GM12892 (cell line): Measurements from ENCODE around the gene LRRC1.

ENCODE experiments used
- DNase-seq: peaks from one replicate; pipeline ENCODE4 v3.0.0; 2011; ENCODE audit not compliant: insufficient read length
- FAIRE-seq: peaks from 2 replicates; lab custom pipeline; 2011; peaks lifted over from hg19 to GRCh38; lab: Jason Lieb, UNC
- POLR2A ChIP-seq: IDR thresholded peaks from 2 replicates; pipeline ENCODE4 v1.6.1; 2011; ENCODE audit warnings: low read depth, low read length, control low read depth
- POLR2AphosphoS5 ChIP-seq: IDR thresholded peaks from 2 replicates; pipeline ENCODE4 v1.6.1; 2011; ENCODE audit warnings: low read depth, low read length, control low read depth
- TAF1 ChIP-seq: IDR thresholded peaks from 2 replicates; pipeline ENCODE4 v1.6.1; 2011; ENCODE audit warnings: low read depth, mild to moderate bottlenecking, control low read depth, low read length, borderline replicate concordance

The LRRC1 gene

DNA sequence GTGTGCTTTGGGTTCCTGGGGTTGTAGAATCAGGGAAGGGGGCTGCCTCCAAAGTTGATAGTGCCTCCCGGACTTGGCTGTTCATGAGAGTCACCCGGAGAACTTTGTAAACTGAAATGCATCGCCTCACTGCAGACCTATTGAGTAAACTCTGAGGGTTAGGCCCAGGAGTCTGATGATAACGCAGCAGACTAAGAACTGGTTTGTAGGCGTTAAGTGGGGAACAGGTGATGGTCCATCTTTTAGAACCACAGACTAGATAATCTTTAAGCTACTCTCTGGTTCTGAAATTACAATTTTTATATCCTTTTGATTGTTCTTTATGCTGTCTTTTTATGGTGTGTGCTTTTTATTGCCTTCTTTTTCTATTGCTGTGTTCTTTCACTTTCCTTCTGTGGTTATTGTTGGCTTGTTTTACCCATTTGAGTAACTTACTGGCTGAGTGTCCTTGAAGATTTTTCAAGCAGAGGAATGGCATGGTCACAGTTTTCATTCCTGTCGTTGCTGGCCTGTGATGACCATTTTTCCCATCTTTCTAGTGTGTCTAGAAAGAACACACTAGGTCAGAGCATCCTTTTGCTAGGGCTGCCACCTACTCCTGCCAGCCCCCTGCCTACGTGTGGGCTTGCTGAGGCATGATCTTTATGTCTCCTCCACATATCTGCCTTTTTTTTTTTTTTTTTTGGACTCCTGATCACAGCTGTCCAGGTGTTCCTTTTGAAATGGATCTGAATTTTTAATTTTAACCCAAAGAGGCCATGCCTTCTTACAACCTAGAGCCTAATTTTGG, 30.9 kb downstream of the LRRC1 start:
- FAIRE-seq (no peak), DNase-seq (no peak)
- TF ChIP-seq TAF1: no peak
- no peak for TF ChIP-seq POLR2AphosphoS5
- no peak for TF ChIP-seq POLR2A

DNA sequence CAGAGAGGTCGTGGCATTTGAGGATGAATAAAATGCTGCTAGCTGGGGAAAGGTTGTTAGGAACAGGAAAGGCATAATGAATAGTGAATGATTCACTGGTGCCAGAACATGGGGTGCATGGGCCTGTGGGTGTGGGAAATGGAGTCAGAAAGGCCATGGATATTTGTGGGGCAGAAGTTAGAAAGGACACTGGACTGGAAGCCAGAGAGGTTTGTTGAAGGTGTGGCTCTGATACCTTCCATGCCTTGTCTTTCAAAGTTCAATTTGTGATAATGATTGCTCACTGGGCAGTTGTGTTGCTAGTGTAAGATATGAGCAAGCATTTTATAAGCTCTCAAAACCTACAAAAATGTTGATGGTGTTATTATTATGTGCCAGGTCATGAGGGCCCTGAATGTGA, 32.7 kb downstream of the LRRC1 start:
- no peak for TF ChIP-seq POLR2A
- TF ChIP-seq POLR2AphosphoS5: no peak
- no peak for TF ChIP-seq TAF1
- no peak for FAIRE-seq
- DNase-seq: no peak

DNA sequence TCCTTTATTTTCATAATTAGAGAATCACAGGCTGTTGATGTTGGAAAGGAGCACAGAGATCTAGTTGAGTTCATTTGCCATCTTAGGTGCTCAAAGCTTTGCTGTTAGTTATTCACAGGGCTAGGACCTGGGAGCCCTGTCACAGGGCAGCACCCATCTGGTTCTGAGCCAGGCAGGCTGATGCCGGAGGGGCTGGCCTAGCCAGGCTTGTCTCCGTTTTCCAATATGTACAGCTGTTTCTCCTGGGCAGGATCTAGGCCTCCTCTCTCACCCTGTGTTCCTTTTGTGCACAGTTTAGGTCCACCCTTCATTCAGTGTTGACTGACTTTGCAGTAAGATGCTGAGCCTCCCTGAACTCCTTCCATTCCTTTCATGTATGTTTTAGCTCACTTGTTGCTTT, 33.4 kb downstream of the LRRC1 start:
- DNase-seq (no peak), FAIRE-seq (no peak)
- TF ChIP-seq POLR2A: no peak
- no peak for TF ChIP-seq TAF1
- no peak for TF ChIP-seq POLR2AphosphoS5

DNA sequence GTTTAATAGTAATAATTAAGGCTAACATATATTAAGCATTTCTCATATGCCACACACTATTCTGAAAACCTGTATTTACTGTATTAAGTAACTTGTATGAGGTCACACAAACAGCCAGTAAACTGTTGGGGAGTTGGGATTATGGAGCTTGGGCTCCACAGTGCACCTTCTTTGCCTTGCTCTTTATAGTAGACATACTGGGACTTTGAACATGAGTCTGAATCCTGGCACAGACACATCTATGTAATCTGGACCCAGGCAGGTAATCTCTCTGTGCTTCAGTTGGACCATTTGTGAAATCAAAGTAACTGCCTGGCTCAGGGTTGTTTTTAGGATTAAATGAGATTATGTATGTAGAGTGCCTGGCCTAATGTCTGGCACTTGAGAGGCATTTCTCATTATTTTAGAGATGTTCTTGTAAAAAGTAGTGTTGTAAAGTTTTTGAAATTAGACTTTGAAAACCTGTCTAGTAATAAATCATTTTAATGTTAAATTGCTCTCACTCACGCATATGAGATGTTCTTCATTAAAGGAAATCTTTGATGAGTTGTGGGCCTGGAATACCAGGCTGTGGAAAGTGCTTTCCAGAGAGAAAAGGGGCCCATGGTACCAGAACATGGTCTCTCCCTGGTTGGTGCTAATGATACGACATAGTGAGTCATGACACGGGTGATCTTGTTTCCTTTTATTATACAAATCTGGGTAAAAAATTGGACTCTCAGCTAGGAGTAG, 34.3 kb downstream of the LRRC1 start:
- no peak for DNase-seq
- FAIRE-seq: no peak
- TF ChIP-seq POLR2AphosphoS5 (no peak), POLR2A (no peak), TAF1 (no peak)

DNA sequence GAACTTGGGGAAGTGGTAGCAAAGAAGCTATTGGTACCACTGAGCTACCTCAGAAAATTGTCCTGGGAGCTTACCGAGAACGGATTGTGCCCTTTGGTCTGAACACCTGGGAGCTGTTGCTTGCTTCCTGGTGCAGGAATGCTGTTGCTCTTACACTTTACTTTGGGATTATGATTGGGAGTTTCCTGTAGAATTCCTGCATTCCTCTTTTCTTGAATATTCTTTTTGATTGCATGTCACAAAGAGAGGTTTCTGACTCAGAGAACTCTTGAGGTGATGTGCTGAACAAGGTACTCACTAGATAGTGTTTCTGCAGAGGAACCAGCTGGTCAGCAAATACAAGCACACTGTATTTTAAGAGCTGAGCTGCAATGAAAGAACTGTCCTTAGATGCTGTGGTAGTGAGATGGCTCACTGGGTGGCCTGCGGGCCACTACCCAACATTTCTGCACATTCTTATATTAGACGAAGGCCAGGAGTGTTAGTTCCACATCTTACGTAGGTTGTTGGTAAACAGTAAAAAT, 35.0 kb downstream of the LRRC1 start:
- DNase-seq: no peak
- FAIRE-seq: no peak
- TF ChIP-seq POLR2AphosphoS5 (no peak), TAF1 (no peak), POLR2A (no peak)

- TF ChIP-seq TAF1 (no peak), POLR2AphosphoS5 (no peak), POLR2A (no peak)
- DNase-seq: no peak
- FAIRE-seq: no peak
Observed at GRCh38 chr6:53830366-53830765, 35.6 kb downstream of the LRRC1 start.

DNA sequence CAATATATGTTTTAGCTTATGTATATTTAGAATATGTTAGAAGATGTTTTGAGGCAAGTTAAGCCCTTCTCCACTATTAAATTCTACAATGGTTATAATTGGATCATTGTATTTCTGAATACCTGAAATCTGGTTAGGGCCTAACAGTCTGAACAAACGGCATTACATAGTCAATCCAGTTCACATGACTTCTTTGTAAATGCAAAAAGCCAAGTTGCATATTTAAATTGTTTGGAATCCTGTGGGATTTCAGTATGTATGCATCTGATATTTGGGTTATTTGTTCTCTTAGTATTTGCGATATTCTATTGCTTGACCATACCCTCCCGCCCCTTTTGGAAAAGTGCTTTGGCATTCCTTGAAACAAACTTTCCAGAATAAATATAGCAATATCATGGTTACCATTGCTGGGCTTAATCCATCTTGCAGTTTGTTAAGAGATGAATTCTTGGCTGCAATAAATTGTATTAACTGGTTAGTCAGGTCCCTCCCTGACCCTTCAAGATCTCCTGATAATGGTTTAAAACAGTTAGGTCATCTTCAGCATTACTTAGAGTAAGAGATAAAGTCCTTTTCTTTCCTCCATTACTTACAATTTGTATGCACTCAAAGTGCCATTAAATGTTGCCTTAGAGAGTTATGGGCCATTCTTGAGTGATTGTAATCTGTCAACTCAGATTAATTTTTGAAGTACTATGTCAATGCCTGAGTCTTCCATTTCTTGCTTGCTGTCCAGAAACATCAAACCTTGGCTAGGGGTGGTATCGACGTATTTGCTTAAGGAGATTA, 36.5 kb downstream of the LRRC1 start:
- DNase-seq (no peak), FAIRE-seq (no peak)
- no peak for TF ChIP-seq POLR2A
- TF ChIP-seq TAF1: no peak
- TF ChIP-seq POLR2AphosphoS5: no peak

- FAIRE-seq (no peak), DNase-seq (no peak)
- TF ChIP-seq TAF1: no peak
- no peak for TF ChIP-seq POLR2A
- no peak for TF ChIP-seq POLR2AphosphoS5
Observed at GRCh38 chr6:53831936-53832660, 37.3 kb downstream of the LRRC1 start.

DNA sequence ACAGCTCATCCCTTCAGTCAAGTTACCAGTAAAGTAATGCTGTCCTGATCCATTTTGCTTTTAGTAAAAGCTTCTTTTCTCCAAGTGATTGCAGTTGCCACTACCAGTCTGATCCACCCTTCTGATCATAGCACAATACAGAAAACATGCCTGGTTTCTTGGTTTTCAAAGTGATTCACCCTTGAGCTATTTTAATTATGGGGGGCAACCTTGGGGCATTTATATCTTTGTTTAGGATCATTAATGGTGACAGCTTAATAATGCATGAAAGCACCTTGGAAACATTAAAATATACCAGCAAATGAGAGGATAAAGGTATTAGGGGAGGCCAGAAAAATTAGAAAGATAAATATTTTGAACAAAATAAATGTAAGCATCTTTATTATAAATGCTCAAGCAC, 38.4 kb downstream of the LRRC1 start:
- FAIRE-seq (no peak), DNase-seq (no peak)
- no peak for TF ChIP-seq POLR2AphosphoS5
- TF ChIP-seq POLR2A: no peak
- TF ChIP-seq TAF1: no peak

- no peak for DNase-seq
- no peak for TF ChIP-seq TAF1
- no peak for TF ChIP-seq POLR2AphosphoS5
- no peak for TF ChIP-seq POLR2A
- FAIRE-seq: no peak
Observed at GRCh38 chr6:53834132-53834531, 39.3 kb downstream of the LRRC1 start.
